A549 (cell line): Measurements from ENCODE around the gene TMEM51. TPM values are rescaled to one million over a fixed set of nuclear protein-coding genes. Genes with fewer than 3 reads are reported as not detected.
A peak's percentile ranks its signal among the peaks of the same experiment; 100 is the strongest.

Experiments
- ATAC-seq, 2 experiments: fragments of 200-7000 bp in 1 of 2; fragments of >200 bp in 1 of 2; cut with Nextera tagmentation in 1 of 2; cut with Tn5 transposase in 1 of 2; 3 replicates each; pipeline versions ENCODE4 v1.8.0 to v1.9.1; 2018 to 2020; ENCODE audit warnings: mild to moderate bottlenecking in 1 of 2, moderate library complexity in 1 of 2
- CTCF ChIA-PET: fragments of 300-600 bp; sonication (Branson Sonifier 250); formaldehyde crosslinking; extraction: SDS; loops from one replicate; lab custom pipeline; 2021; ENCODE audit warnings: antibody characterized with exemption, inconsistent platforms; lab: Yijun Ruan, JAX
- POLR2A ChIA-PET: fragments of 350-600 bp; formaldehyde crosslinking; extraction: SDS; loops from one replicate; lab custom pipeline; 2021; ENCODE audit warnings: antibody characterized with exemption, inconsistent platforms; lab: Yijun Ruan, JAX
- DNase-seq, 2 experiments: peaks; one replicate each; pipeline versions ENCODE4 v3.0.0 to v3.0.0-alpha.2; 2011 to 2016; ENCODE audit warnings: low read depth in 1 of 2, low spot score in 1 of 2
- FAIRE-seq: peaks from 2 replicates; lab custom pipeline; 2011; peaks lifted over from hg19 to GRCh38; lab: Jason Lieb, UNC
- H3K27ac ChIP-seq, 2 experiments: fragments of >200 bp; sonication (Bioruptor Twin); formaldehyde crosslinking; 3 replicates each; pipeline ENCODE4 v1.5.1; 2016 to 2017
- H3K4me1 ChIP-seq: fragments of >200 bp; sonication (Bioruptor Twin); formaldehyde crosslinking; 3 replicates; pipeline ENCODE4 v1.6.1; 2016
- H3K4me2 ChIP-seq: fragments of >200 bp; sonication (Bioruptor Twin); formaldehyde crosslinking; 3 replicates; pipeline ENCODE4 v1.6.1; 2016
- H3K4me3 ChIP-seq: fragments of >200 bp; sonication (Bioruptor Twin); formaldehyde crosslinking; 3 replicates; pipeline ENCODE4 v1.5.1; 2016
- H3K9me3 ChIP-seq: fragments of >200 bp; sonication (Bioruptor Twin); formaldehyde crosslinking; 3 replicates; pipeline ENCODE4 v1.6.1; 2016
- BHLHE40 ChIP-seq: IDR thresholded peaks from 2 replicates; pipeline ENCODE4 v1.6.1; 2012; ENCODE audit warnings: low read depth, low read length, inconsistent platforms
- CEBPB ChIP-seq, 2 experiments: fragments of >200 bp in 1 of 2; sonication (Bioruptor Twin) in 1 of 2; formaldehyde crosslinking in 1 of 2; IDR thresholded peaks; 2 replicates each; pipeline ENCODE4 v1.6.1; 2012 to 2016
- CHD4 ChIP-seq: fragments of 200-600 bp; sonication (generic); IDR thresholded peaks from 2 replicates; pipeline ENCODE4 v1.6.1; 2016; ENCODE audit warnings: antibody characterized with exemption, mild to moderate bottlenecking, borderline replicate concordance
- EHF ChIP-seq: fragments of 250-450 bp; sonication (Bioruptor Pico); IDR thresholded peaks from 2 replicates; pipeline ENCODE4 v1.5.0; 2020; ENCODE audit warnings: mild to moderate bottlenecking
- EHMT2 ChIP-seq: fragments of 200-600 bp; sonication (generic); IDR thresholded peaks from 2 replicates; pipeline ENCODE4 v1.6.1; 2016; ENCODE audit warnings: antibody characterized with exemption, low read depth, mild to moderate bottlenecking, moderate library complexity
- FOSB ChIP-seq: fragments of 250-450 bp; sonication (Bioruptor Pico); IDR thresholded peaks from 2 replicates; pipeline ENCODE4 v1.5.0; 2020; ENCODE audit warnings: mild to moderate bottlenecking, moderate library complexity
- FOSL2 ChIP-seq, 2 experiments: fragments of 450-650 bp in 1 of 2; fragments of >200 bp in 1 of 2; sonication (Bioruptor Twin) in 1 of 2; formaldehyde crosslinking; IDR thresholded peaks; 2 replicates each; pipeline versions ENCODE4 v1.5.0 to v1.6.1; 2016 to 2020; ENCODE audit warnings: mild to moderate bottlenecking in 1 of 2, moderate library complexity in 1 of 2
- FOXS1 ChIP-seq: fragments of 250-450 bp; sonication (Bioruptor Pico); IDR thresholded peaks from 2 replicates; pipeline ENCODE4 v1.5.0; 2020; ENCODE audit warnings: mild to moderate bottlenecking, moderate library complexity
- GATA3 ChIP-seq: IDR thresholded peaks from 2 replicates; pipeline ENCODE4 v1.6.1; 2012; ENCODE audit warnings: borderline replicate concordance
- HOXB13 ChIP-seq: fragments of 250-450 bp; sonication (Bioruptor Pico); IDR thresholded peaks from 2 replicates; pipeline ENCODE4 v1.5.0; 2020; ENCODE audit warnings: low read depth, mild to moderate bottlenecking, moderate library complexity
- HOXB5 ChIP-seq: fragments of 250-450 bp; sonication (Bioruptor Pico); IDR thresholded peaks from 2 replicates; pipeline ENCODE4 v1.5.0; 2020; ENCODE audit warnings: mild to moderate bottlenecking, moderate library complexity
- KDM5A ChIP-seq: fragments of 200-600 bp; sonication (generic); IDR thresholded peaks from 2 replicates; pipeline ENCODE4 v1.6.1; 2016; ENCODE audit warnings: antibody characterized with exemption, mild to moderate bottlenecking
- MAZ ChIP-seq: fragments of 150-350 bp; IDR thresholded peaks from 2 replicates; pipeline ENCODE4 v1.6.1; 2014; ENCODE audit warnings: antibody characterized with exemption, low read depth, low read length, borderline replicate concordance
- NFE2L2 ChIP-seq: fragments of 150-350 bp; conservative IDR thresholded peaks from 2 replicates; pipeline ENCODE4 v1.6.1; 2014; ENCODE audit warnings: low read length
- NR3C1 ChIP-seq: fragments of >200 bp; sonication (Bioruptor Twin); formaldehyde crosslinking; IDR thresholded peaks from 3 replicates; pipeline ENCODE4 v1.6.1; 2017
- PHF8 ChIP-seq: fragments of 200-600 bp; sonication (generic); IDR thresholded peaks from 2 replicates; pipeline ENCODE4 v1.6.1; 2016; ENCODE audit warnings: low read depth, mild to moderate bottlenecking, antibody characterized with exemption, moderate library complexity, borderline replicate concordance
- RFX5 ChIP-seq: fragments of 450-650 bp; IDR thresholded peaks from 2 replicates; pipeline ENCODE4 v1.7.1; 2014; ENCODE audit warnings: antibody characterized with exemption, mild to moderate bottlenecking, moderate library complexity
- SREBF2 ChIP-seq: fragments of 450-650 bp; IDR thresholded peaks from 2 replicates; pipeline ENCODE4 v1.6.1; 2014; ENCODE audit warnings: mild to moderate bottlenecking, moderate library complexity
- TFCP2L1 ChIP-seq: fragments of 250-450 bp; sonication (Bioruptor Pico); IDR thresholded peaks from 2 replicates; pipeline ENCODE4 v1.5.0; 2021; ENCODE audit warnings: mild to moderate bottlenecking
- TP53 ChIP-seq: fragments of 250-450 bp; sonication (Bioruptor Pico); IDR thresholded peaks from 2 replicates; pipeline ENCODE4 v1.5.0; 2021; ENCODE audit warnings: mild to moderate bottlenecking, moderate library complexity
- USF2 ChIP-seq: fragments of 450-650 bp; IDR thresholded peaks from 2 replicates; pipeline ENCODE4 v1.6.1; 2014; ENCODE audit warnings: antibody characterized with exemption
- ZNF302 ChIP-seq: fragments of 250-450 bp; sonication (Bioruptor Pico); IDR thresholded peaks from 2 replicates; pipeline ENCODE4 v1.9.0; 2021; ENCODE audit warnings: inconsistent platforms, mild to moderate bottlenecking, moderate library complexity
- ZSCAN20 ChIP-seq: fragments of 250-450 bp; sonication (Bioruptor Pico); IDR thresholded peaks from 2 replicates; pipeline ENCODE4 v1.8.0; 2022; ENCODE audit warnings: mild to moderate bottlenecking, moderate library complexity
- WGBS: methylation state at CpG from one replicate; pipeline ENCODE4 v1.1.6; 2017; ENCODE audit errors: missing lambda C conversion rate; 5-methylcytosine and 5-hydroxymethylcytosine counted together
- polyA plus RNA-seq, 4 experiments: library from polyadenylated mRNA; depleted of rRNA in 3 of 4; stranded (reverse); fragments of >200 nt; fragmentation: RNase III in 1 of 4; extraction: RNeasy Plus Mini Kit Qiagen cat#74134 plus additional on column Dnase treatment in 1 of 4; gene quantifications; 2 replicates in 3 of 4; 3 replicates in 1 of 4; pipeline ENCODE4 v1.2.3, GENCODE V29; 2011 to 2017
- TF ChIP-seq, protein P1 (sequence below): fragments of 250-450 bp; sonication (Bioruptor Pico); IDR thresholded peaks from 2 replicates; pipeline ENCODE4 v1.5.0; 2020; ENCODE audit warnings: low read depth, mild to moderate bottlenecking, moderate library complexity
- TF ChIP-seq, protein P2 (sequence below): IDR thresholded peaks from 2 replicates; pipeline ENCODE4 v1.6.1; 2012
- TF ChIP-seq, protein P3 (sequence below): IDR thresholded peaks from 2 replicates; pipeline ENCODE4 v1.6.1; 2012
- TF ChIP-seq, protein P4 (sequence below): fragments of 250-450 bp; sonication (Bioruptor Pico); IDR thresholded peaks from 2 replicates; pipeline ENCODE4 v1.5.0; 2021; ENCODE audit warnings: mild to moderate bottlenecking, moderate library complexity, borderline replicate concordance

TMEM51 gene
- polyA plus RNA-seq, 2 of the 4 experiments (the other 2 are of a cell fraction), result 20.0 to 22.8 TPM

DNA sequence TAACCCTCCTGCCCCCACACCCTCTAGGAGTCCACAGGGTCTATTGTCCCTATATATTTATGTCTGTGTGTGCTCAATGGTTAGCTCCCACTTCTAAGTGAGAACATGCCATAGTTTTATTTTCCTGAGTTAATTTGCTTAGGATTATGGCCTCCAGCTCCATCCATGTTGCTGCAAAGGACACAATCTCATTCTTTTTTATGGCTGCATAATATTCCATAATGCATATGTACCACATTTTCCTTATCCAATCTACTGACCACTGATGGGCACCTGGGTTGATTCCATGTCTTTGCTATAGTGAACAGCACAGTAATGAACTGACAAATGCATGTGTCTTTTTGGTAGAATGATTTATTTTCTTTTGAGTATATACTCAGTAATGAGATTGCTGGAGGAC lies 80.1 kb downstream of the TMEM51 start:
- no peaks in the 10 kb centered on the region for H3K4me1 ChIP-seq
- TF ChIP-seq ZNF302 (CRISPR knock-in tag) (no peak), KDM5A (no peak), NFE2L2 (no peak), GATA3 (no peak), RFX5 (no peak), FOXS1 (CRISPR knock-in tag) (no peak), HOXB13 (no peak), TP53 (CRISPR knock-in tag) (no peak), ZSCAN20 (no peak), MAZ (no peak), NR3C1 (no peak), TFCP2L1 (CRISPR knock-in tag) (no peak), EHMT2 (no peak), FOSL2 (IDR thresholded peaks at IDR 0.05) (no peak), FOSL2 (CRISPR knock-in tag; IDR thresholded peaks at IDR 0.05) (no peak), FOSB (CRISPR knock-in tag) (no peak), PHF8 (no peak)
- TF ChIP-seq, protein P1, sequence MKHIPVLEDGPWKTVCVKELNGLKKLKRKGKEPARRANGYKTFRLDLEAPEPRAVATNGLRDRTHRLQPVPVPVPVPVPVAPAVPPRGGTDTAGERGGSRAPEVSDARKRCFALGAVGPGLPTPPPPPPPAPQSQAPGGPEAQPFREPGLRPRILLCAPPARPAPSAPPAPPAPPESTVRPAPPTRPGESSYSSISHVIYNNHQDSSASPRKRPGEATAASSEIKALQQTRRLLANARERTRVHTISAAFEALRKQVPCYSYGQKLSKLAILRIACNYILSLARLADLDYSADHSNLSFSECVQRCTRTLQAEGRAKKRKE (CRISPR knock-in tag), result no peak
- TF ChIP-seq, protein P2, sequence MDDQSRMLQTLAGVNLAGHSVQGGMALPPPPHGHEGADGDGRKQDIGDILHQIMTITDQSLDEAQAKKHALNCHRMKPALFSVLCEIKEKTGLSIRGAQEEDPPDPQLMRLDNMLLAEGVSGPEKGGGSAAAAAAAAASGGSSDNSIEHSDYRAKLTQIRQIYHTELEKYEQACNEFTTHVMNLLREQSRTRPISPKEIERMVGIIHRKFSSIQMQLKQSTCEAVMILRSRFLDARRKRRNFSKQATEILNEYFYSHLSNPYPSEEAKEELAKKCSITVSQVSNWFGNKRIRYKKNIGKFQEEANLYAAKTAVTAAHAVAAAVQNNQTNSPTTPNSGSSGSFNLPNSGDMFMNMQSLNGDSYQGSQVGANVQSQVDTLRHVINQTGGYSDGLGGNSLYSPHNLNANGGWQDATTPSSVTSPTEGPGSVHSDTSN, result no peak
- no peaks in the 10 kb centered on the region for H3K9me3 ChIP-seq
- H3K4me2 ChIP-seq, result no peak overlapping the region
- POLR2A ChIA-PET, result no interaction called here
- DNase-seq, result no peak
- FAIRE-seq, result no peak
- no peak for ATAC-seq
- CTCF ChIA-PET, result interaction anchor here (1.6 kb wide), 1 partner anchor 81 kb away, joined by 5 read pairs; no protein-coding TSS in a partner anchor
- no peak overlapping the region for H3K27ac ChIP-seq
- no peak overlapping the region for H3K4me3 ChIP-seq

DNA sequence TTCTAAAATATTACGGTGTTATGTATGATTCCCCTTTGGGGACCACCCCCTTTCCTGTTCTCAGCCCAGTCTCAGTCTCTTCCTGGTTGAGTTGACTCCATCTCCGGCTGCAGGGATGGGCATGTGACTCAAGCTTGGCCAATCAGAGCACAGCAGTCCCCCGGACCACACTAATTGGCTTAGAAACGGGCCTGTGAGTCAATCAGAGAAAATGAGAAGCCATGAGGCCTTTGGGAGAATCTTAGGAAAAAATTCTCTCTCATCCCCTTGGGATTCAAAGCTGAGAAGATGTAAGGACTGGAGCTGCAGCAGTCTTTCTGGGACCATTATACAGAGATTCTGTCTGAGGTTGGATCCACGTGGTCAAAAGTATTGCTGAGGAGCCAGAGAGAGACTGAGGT lies 82.8 kb downstream of the TMEM51 start:
- TF ChIP-seq BHLHE40, result no peak
- peak; percentile 51; the same call in 1 of the 2 replicates for TF ChIP-seq USF2
- DNase-seq, result no peak
- CTCF ChIA-PET, result interaction anchor here (0.6 to 1.9 kb wide), 4 partner anchors 19 to 84 kb away, joined by 3 to 7 read pairs (median 3); no protein-coding TSS in a partner anchor
- no peak for FAIRE-seq
- 0 out of 6 replicates have a peak, but pooled peaks of 1 of the 2 experiments have one; percentile 40 for ATAC-seq
- POLR2A ChIA-PET, result no interaction called here
- H3K9me3 ChIP-seq, result no peaks in the 10 kb centered on the region
- no peaks in the 10 kb centered on the region for H3K4me1 ChIP-seq
- WGBS, result 65% methylated on average over 5 of the region's 5 CpGs
- no peak overlapping the region for H3K4me2 ChIP-seq
- H3K4me3 ChIP-seq, result no peak overlapping the region
- no peak overlapping the region for H3K27ac ChIP-seq

DNA sequence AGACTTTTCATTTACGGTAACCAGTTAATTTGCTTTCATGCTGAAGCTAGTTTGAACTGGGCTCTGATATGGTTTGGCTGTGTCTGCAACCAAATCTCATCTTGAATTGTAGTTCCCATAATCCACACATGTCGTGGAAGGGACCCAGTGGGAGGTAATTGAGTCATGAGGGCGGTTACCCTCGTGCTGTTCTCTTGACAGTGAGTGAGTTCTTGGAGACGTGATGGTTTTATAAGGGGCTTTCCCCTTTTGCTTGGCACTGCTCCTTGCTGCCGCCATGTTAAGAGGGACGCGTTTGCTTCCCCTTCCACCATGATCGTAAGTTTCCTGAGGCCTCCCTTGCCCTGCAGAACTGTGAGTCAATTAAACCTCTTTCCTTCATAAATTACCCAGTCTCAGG lies 83.2 kb downstream of the TMEM51 start:
- H3K4me2 ChIP-seq, result no peak overlapping the region
- TF ChIP-seq ZSCAN20 (no peak), RFX5 (no peak), SREBF2 (no peak), CHD4 (no peak), FOSB (CRISPR knock-in tag) (no peak), CEBPB (IDR thresholded peaks at IDR 0.05) (no peak), FOXS1 (CRISPR knock-in tag) (no peak), EHMT2 (no peak), KDM5A (no peak), EHF (CRISPR knock-in tag) (no peak), HOXB5 (CRISPR knock-in tag) (no peak)
- TF ChIP-seq, protein P3, sequence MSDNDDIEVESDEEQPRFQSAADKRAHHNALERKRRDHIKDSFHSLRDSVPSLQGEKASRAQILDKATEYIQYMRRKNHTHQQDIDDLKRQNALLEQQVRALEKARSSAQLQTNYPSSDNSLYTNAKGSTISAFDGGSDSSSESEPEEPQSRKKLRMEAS, result no peak
- TF ChIP-seq, protein P4, sequence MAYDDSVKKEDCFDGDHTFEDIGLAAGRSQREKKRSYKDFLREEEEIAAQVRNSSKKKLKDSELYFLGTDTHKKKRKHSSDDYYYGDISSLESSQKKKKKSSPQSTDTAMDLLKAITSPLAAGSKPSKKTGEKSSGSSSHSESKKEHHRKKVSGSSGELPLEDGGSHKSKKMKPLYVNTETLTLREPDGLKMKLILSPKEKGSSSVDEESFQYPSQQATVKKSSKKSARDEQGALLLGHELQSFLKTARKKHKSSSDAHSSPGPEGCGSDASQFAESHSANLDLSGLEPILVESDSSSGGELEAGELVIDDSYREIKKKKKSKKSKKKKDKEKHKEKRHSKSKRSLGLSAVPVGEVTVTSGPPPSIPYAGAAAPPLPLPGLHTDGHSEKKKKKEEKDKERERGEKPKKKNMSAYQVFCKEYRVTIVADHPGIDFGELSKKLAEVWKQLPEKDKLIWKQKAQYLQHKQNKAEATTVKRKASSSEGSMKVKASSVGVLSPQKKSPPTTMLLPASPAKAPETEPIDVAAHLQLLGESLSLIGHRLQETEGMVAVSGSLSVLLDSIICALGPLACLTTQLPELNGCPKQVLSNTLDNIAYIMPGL (CRISPR knock-in tag), result no peak
- 82% methylated on average over 9 of the region's 9 CpGs for WGBS
- H3K27ac ChIP-seq, result no peak overlapping the region
- no peak for DNase-seq
- POLR2A ChIA-PET, result no interaction called here
- CTCF ChIA-PET, result interaction anchor here (0.6 to 1.9 kb wide), 4 partner anchors 18 to 84 kb away, joined by 3 to 7 read pairs (median 3); no protein-coding TSS in a partner anchor
- H3K4me1 ChIP-seq, result no peaks in the 10 kb centered on the region
- H3K4me3 ChIP-seq, result no peak overlapping the region
- H3K9me3 ChIP-seq, result no peaks in the 10 kb centered on the region
- no peak for FAIRE-seq
- ATAC-seq, result no peak
